Measurements from ENCODE around the gene HRH3.
A peak's percentile ranks its signal among the peaks of the same experiment; 100 is the strongest.

HRH3 gene

GRCh38 chr20:62175711-62176110, 44.4 kb downstream of the HRH3 start:
- no peaks in the 10 kb centered on the region for H3K9me3 Mint-ChIP-seq
- DNase-seq, result no peak
- no peak overlapping the region for H3K27ac Mint-ChIP-seq
- no peaks in the 10 kb centered on the region for H3K27me3 Mint-ChIP-seq
- no peaks in the 10 kb centered on the region for H3K4me1 Mint-ChIP-seq (ENCODE audit: low read depth in 2 of 2)
- no peak for ATAC-seq (replicated peaks)
- no peak overlapping the region for H3K4me3 Mint-ChIP-seq
- H3K36me3 Mint-ChIP-seq (ENCODE audit: insufficient read depth), result peaks cover 12% of the 10 kb centered on the region

GRCh38 chr20:62174870-62175624, 45.0 kb downstream of the HRH3 start:
- peaks cover 12% of the 10 kb centered on the region for H3K36me3 Mint-ChIP-seq (ENCODE audit: insufficient read depth)
- H3K4me3 Mint-ChIP-seq, result peak overlapping the region in 1 of 2 donors; percentile 4
- H3K4me1 Mint-ChIP-seq (ENCODE audit: low read depth in 2 of 2), result no peaks in the 10 kb centered on the region
- no peaks in the 10 kb centered on the region for H3K9me3 Mint-ChIP-seq
- H3K27ac Mint-ChIP-seq, result peak overlapping the region in 1 of 2 donors; percentile 52
- ATAC-seq (replicated peaks) (no peak), DNase-seq (no peak)
- H3K27me3 Mint-ChIP-seq, result no peaks in the 10 kb centered on the region

GRCh38 chr20:62174021-62174804, 45.9 kb downstream of the HRH3 start:
- no peak for DNase-seq
- H3K9me3 Mint-ChIP-seq, result no peaks in the 10 kb centered on the region
- H3K4me1 Mint-ChIP-seq (ENCODE audit: low read depth in 2 of 2), result no peaks in the 10 kb centered on the region
- peak overlapping the region in 1 of 2 donors; percentile 52 for H3K27ac Mint-ChIP-seq
- H3K36me3 Mint-ChIP-seq (ENCODE audit: insufficient read depth), result peaks cover 13% of the 10 kb centered on the region
- ATAC-seq (replicated peaks), result no peak
- no peak overlapping the region for H3K4me3 Mint-ChIP-seq
- H3K27me3 Mint-ChIP-seq, result no peaks in the 10 kb centered on the region

GRCh38 chr20:62172666-62173065, 47.4 kb downstream of the HRH3 start:
- ATAC-seq (replicated peaks) (no peak), DNase-seq (no peak)
- Mint-ChIP-seq H3K27ac (no peak overlapping the region), H3K4me1 (ENCODE audit: low read depth in 2 of 2) (no peaks in the 10 kb centered on the region), H3K4me3 (no peak overlapping the region), H3K9me3 (no peaks in the 10 kb centered on the region), H3K36me3 (ENCODE audit: insufficient read depth) (peaks cover 12% of the 10 kb centered on the region), H3K27me3 (no peaks in the 10 kb centered on the region)

- DNase-seq (no peak), ATAC-seq (replicated peaks) (no peak)
- no peaks in the 10 kb centered on the region for H3K4me1 Mint-ChIP-seq (ENCODE audit: low read depth in 2 of 2)
- no peaks in the 10 kb centered on the region for H3K27me3 Mint-ChIP-seq
- no peak overlapping the region for H3K4me3 Mint-ChIP-seq
- H3K9me3 Mint-ChIP-seq, result no peaks in the 10 kb centered on the region
- H3K27ac Mint-ChIP-seq, result no peak overlapping the region
- H3K36me3 Mint-ChIP-seq (ENCODE audit: insufficient read depth), result peaks cover 14% of the 10 kb centered on the region
These were observed 48.8 kb downstream of the HRH3 start for GRCh38 chr20:62171245-62171644.

GRCh38 chr20:62170536-62170935, 49.5 kb downstream of the HRH3 start:
- Mint-ChIP-seq H3K4me3 (no peak overlapping the region), H3K9me3 (no peaks in the 10 kb centered on the region), H3K36me3 (ENCODE audit: insufficient read depth) (peaks cover 19% of the 10 kb centered on the region), H3K27me3 (no peaks in the 10 kb centered on the region), H3K27ac (peak overlapping the region in 1 of 2 donors; percentile 65), H3K4me1 (ENCODE audit: low read depth in 2 of 2) (no peaks in the 10 kb centered on the region)
- no peak for ATAC-seq (replicated peaks)
- DNase-seq, result no peak

- Mint-ChIP-seq H3K4me3 (no peak overlapping the region), H3K4me1 (ENCODE audit: low read depth in 2 of 2) (no peaks in the 10 kb centered on the region), H3K9me3 (no peaks in the 10 kb centered on the region), H3K27me3 (no peaks in the 10 kb centered on the region), H3K27ac (no peak overlapping the region), H3K36me3 (ENCODE audit: insufficient read depth) (peaks cover 22% of the 10 kb centered on the region)
- ATAC-seq (replicated peaks) (no peak), DNase-seq (no peak)
These were observed 51.1 kb downstream of the HRH3 start for GRCh38 chr20:62168890-62169435.

GRCh38 chr20:62168061-62168460, 52.0 kb downstream of the HRH3 start:
- DNase-seq, result no peak
- Mint-ChIP-seq H3K9me3 (no peaks in the 10 kb centered on the region), H3K36me3 (ENCODE audit: insufficient read depth) (peaks cover 26% of the 10 kb centered on the region), H3K4me3 (no peak overlapping the region), H3K27ac (no peak overlapping the region), H3K27me3 (no peaks in the 10 kb centered on the region), H3K4me1 (ENCODE audit: low read depth in 2 of 2) (no peaks in the 10 kb centered on the region)
- no peak for ATAC-seq (replicated peaks)

- ATAC-seq (replicated peaks) (no peak), DNase-seq (no peak)
- Mint-ChIP-seq H3K9me3 (no peaks in the 10 kb centered on the region), H3K36me3 (ENCODE audit: insufficient read depth) (peaks cover 30% of the 10 kb centered on the region), H3K4me1 (ENCODE audit: low read depth in 2 of 2) (no peaks in the 10 kb centered on the region), H3K27me3 (no peaks in the 10 kb centered on the region), H3K27ac (no peak overlapping the region), H3K4me3 (no peak overlapping the region)
These were observed 52.6 kb downstream of the HRH3 start for GRCh38 chr20:62167474-62167873.

GRCh38 chr20:62165762-62166399, 54.2 kb downstream of the HRH3 start:
- DNase-seq (no peak), ATAC-seq (replicated peaks) (no peak)
- Mint-ChIP-seq H3K9me3 (no peaks in the 10 kb centered on the region), H3K4me1 (ENCODE audit: low read depth in 2 of 2) (no peaks in the 10 kb centered on the region), H3K27ac (no peak overlapping the region), H3K4me3 (no peak overlapping the region), H3K27me3 (no peaks in the 10 kb centered on the region), H3K36me3 (ENCODE audit: insufficient read depth) (peaks cover 33% of the 10 kb centered on the region)

Measured in effector memory CD8-positive, alpha-beta T cell (primary cell).